Hepatocyte (in vitro differentiated cells): ENCODE data around the gene TTC27.

Experiments
- CTCF ChIP-seq: fragments of 200-600 bp; sonication (generic); IDR thresholded peaks from 2 replicates; pipeline ENCODE4 v1.5.1; 2016; ENCODE audit warnings: antibody characterized with exemption, mild to moderate bottlenecking; ENCODE audit not compliant: poor library complexity
- EZH2 ChIP-seq: fragments of 200-600 bp; sonication (generic); IDR thresholded peaks from 2 replicates; pipeline ENCODE4 v1.6.1; 2016; ENCODE audit warnings: antibody characterized with exemption, mild to moderate bottlenecking, borderline replicate concordance
- EZH2phosphoT487 ChIP-seq: fragments of 200-600 bp; sonication (generic); IDR thresholded peaks from one replicate; pipeline ENCODE4 v1.6.1; 2018; ENCODE audit warnings: antibody characterized with exemption, mild to moderate bottlenecking, low read depth, moderate library complexity; ENCODE audit not compliant: unreplicated experiment, severe bottlenecking

DNA sequence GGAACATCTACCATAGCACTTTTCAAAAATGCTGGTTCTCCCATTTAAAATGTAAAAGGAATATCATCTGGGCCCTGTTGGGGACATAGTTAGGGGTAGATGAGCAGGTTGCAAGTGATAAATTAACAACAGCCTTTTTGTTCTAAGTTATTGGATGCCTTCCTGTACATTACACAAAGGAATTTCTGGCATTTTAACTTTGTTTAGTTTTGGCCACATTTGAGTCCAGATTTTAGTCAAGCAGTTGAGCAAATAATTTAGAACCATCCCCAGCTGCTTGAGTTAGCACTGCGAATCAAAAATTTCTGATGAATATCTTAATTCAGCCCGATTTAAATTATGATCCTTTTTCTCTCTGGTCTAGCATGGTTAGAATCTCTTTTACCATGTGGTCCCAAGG is 124.4 kb downstream of the TTC27 start:
- TF ChIP-seq CTCF (no peak), EZH2phosphoT487 (no peak), EZH2 (no peak)
